ENCODE results near the gene WFDC5. TPM values are rescaled to one million over a fixed set of nuclear protein-coding genes. Genes with fewer than 3 reads are reported as not detected.

The WFDC5 gene
- total and polyA plus RNA-seq, 4 experiments from 2014 or later, result not detected

- ChIA-PET POLR2A (ENCODE audit: partially characterized antibody) (no interaction called here), CTCF (ENCODE audit: partially characterized antibody) (interaction anchor here (0.6 to 4.4 kb wide), 3 partner anchors 10 to 666 kb away, joined by 3 to 31 read pairs (median 3); no protein-coding TSS in a partner anchor)
- Mint-ChIP-seq H3K4me1 (peaks cover 0 to 3% (median 1%) of the 10 kb centered on the region in 4 donors), H3K4me3 (no peak overlapping the region), H3K36me3 (no peaks in the 10 kb centered on the region), H3K27ac (no peak overlapping the region), H3K27me3 (peaks cover 11 to 17% of the 10 kb centered on the region in 2 donors), H3K9me3 (no peaks in the 10 kb centered on the region)
- no peak overlapping the region for H3K27ac ChIP-seq (ENCODE audit: low read depth, low read length)
- no peak for DNase-seq
- intact Hi-C loops (cut with micrococcal nuclease), result no loop called here
- no peaks in the 10 kb centered on the region for H3K4me1 ChIP-seq (ENCODE audit: insufficient read depth, low read length)
- no peaks in the 10 kb centered on the region for H3K9me3 ChIP-seq (ENCODE audit: control insufficient read depth in 1 of 2, low read length in 2 of 2)
- H3K4me3 ChIP-seq (ENCODE audit: low read length in 2 of 2), result no peak overlapping the region
- no peaks in the 10 kb centered on the region for H3K36me3 ChIP-seq (ENCODE audit: insufficient read depth, low read length)
- H3K27me3 ChIP-seq (ENCODE audit: insufficient read depth, low read length), result peaks cover 13% of the 10 kb centered on the region
These were observed 9.7 kb downstream of the WFDC5 start for GRCh38 chr20:45105317-45105716.

- no peaks in the 10 kb centered on the region for H3K36me3 Mint-ChIP-seq
- H3K4me1 Mint-ChIP-seq, result peaks cover 0 to 3% (median 1%) of the 10 kb centered on the region in 4 donors
- H3K27ac Mint-ChIP-seq, result no peak overlapping the region
- no peaks in the 10 kb centered on the region for H3K36me3 ChIP-seq (ENCODE audit: insufficient read depth, low read length)
- H3K9me3 ChIP-seq (ENCODE audit: control insufficient read depth in 1 of 2, low read length in 2 of 2), result no peaks in the 10 kb centered on the region
- peaks cover 18% of the 10 kb centered on the region for H3K27me3 ChIP-seq (ENCODE audit: insufficient read depth, low read length)
- H3K27me3 Mint-ChIP-seq, result peaks cover 16 to 22% of the 10 kb centered on the region in 2 donors
- no peak overlapping the region for H3K4me3 ChIP-seq (ENCODE audit: low read length in 2 of 2)
- POLR2A ChIA-PET (ENCODE audit: partially characterized antibody), result no interaction called here
- CTCF ChIA-PET (ENCODE audit: partially characterized antibody), result interaction anchor here (4.4 kb wide), 1 partner anchor 10 kb away, joined by 31 read pairs; no protein-coding TSS in a partner anchor
- H3K4me3 Mint-ChIP-seq, result no peak overlapping the region
- no peak for DNase-seq
- H3K27ac ChIP-seq (ENCODE audit: low read depth, low read length), result no peak overlapping the region
- H3K9me3 Mint-ChIP-seq, result no peaks in the 10 kb centered on the region
- intact Hi-C loops (cut with micrococcal nuclease), result no loop called here
- H3K4me1 ChIP-seq (ENCODE audit: insufficient read depth, low read length), result no peaks in the 10 kb centered on the region
These were observed 10.2 kb downstream of the WFDC5 start for GRCh38 chr20:45104786-45105185.

GRCh38 chr20:45103072-45103471 lies 11.9 kb downstream of the WFDC5 start:
- H3K4me3 ChIP-seq (ENCODE audit: low read length in 2 of 2), result no peak overlapping the region
- peaks cover 3% of the 10 kb centered on the region for H3K4me1 ChIP-seq (ENCODE audit: insufficient read depth, low read length)
- Mint-ChIP-seq H3K27me3 (peaks cover 24 to 33% of the 10 kb centered on the region in 2 donors), H3K4me1 (peaks cover 1 to 9% (median 6%) of the 10 kb centered on the region in 4 donors), H3K4me3 (no peak overlapping the region), H3K27ac (no peak overlapping the region), H3K36me3 (peaks cover 0 to 3% of the 10 kb centered on the region in 2 donors), H3K9me3 (no peaks in the 10 kb centered on the region)
- H3K27me3 ChIP-seq (ENCODE audit: insufficient read depth, low read length), result peaks cover 27% of the 10 kb centered on the region
- ChIA-PET POLR2A (ENCODE audit: partially characterized antibody) (no interaction called here), CTCF (ENCODE audit: partially characterized antibody) (interaction anchor here (0.7 to 1.7 kb wide), 2 partner anchors 9 to 59 kb away, joined by 3 to 6 read pairs; no protein-coding TSS in a partner anchor)
- no peaks in the 10 kb centered on the region for H3K36me3 ChIP-seq (ENCODE audit: insufficient read depth, low read length)
- H3K9me3 ChIP-seq (ENCODE audit: control insufficient read depth in 1 of 2, low read length in 2 of 2), result no peaks in the 10 kb centered on the region
- no peak for DNase-seq
- no peak overlapping the region for H3K27ac ChIP-seq (ENCODE audit: low read depth, low read length)
- intact Hi-C loops (cut with micrococcal nuclease), result no loop called here

GRCh38 chr20:45101333-45101850 lies 13.6 kb downstream of the WFDC5 start:
- Histone ChIP-seq H3K27ac (ENCODE audit: low read depth, low read length) (no peak overlapping the region), H3K4me3 (ENCODE audit: low read length in 2 of 2) (no peak overlapping the region), H3K4me1 (ENCODE audit: insufficient read depth, low read length) (peaks cover 11% of the 10 kb centered on the region), H3K9me3 (ENCODE audit: control insufficient read depth in 1 of 2, low read length in 2 of 2) (no peaks in the 10 kb centered on the region), H3K36me3 (ENCODE audit: insufficient read depth, low read length) (no peaks in the 10 kb centered on the region), H3K27me3 (ENCODE audit: insufficient read depth, low read length) (peaks cover 35% of the 10 kb centered on the region)
- H3K4me1 Mint-ChIP-seq, result peaks cover 1 to 17% (median 9%) of the 10 kb centered on the region in 4 donors
- POLR2A ChIA-PET (ENCODE audit: partially characterized antibody), result no interaction called here
- peak overlapping the region in 1 of 7 donors; percentile 27 for H3K27ac Mint-ChIP-seq
- H3K36me3 Mint-ChIP-seq, result peaks cover 0 to 3% of the 10 kb centered on the region in 2 donors
- intact Hi-C loops (cut with micrococcal nuclease), result no loop called here
- CTCF ChIA-PET (ENCODE audit: partially characterized antibody), result interaction anchor here (1.1 to 2.3 kb wide), 2 partner anchors 11 to 90 kb away, joined by 3 to 5 read pairs; no protein-coding TSS in a partner anchor
- peak overlapping the region in 2 of 8 donors; percentile 57 to 69 for H3K4me3 Mint-ChIP-seq
- peaks cover 0 to 6% (median 0%) of the 10 kb centered on the region in 8 donors for H3K9me3 Mint-ChIP-seq
- peaks cover 34 to 46% of the 10 kb centered on the region in 2 donors for H3K27me3 Mint-ChIP-seq
- no peak for DNase-seq

- Mint-ChIP-seq H3K9me3 (peaks cover 0 to 6% (median 0%) of the 10 kb centered on the region in 8 donors), H3K36me3 (peaks cover 0 to 3% of the 10 kb centered on the region in 2 donors), H3K27ac (peak within 1 kb of the TSS in 2 of 7 donors; percentile 5 to 27), H3K4me1 (peaks cover 4 to 21% (median 12%) of the 10 kb centered on the region in 4 donors), H3K4me3 (peak within 1 kb of the TSS in 4 of 8 donors; percentile 20 to 69 (median 42)), H3K27me3 (peaks cover 34 to 50% of the 10 kb centered on the region in 2 donors)
- intact Hi-C loops (cut with micrococcal nuclease), result no loop called here
- ChIA-PET POLR2A (ENCODE audit: partially characterized antibody) (no interaction called here), CTCF (ENCODE audit: partially characterized antibody) (interaction anchor here (1.1 to 2.3 kb wide), 2 partner anchors 12 to 89 kb away, joined by 3 to 5 read pairs; no protein-coding TSS in a partner anchor)
- H3K27me3 ChIP-seq (ENCODE audit: insufficient read depth, low read length), result peaks cover 35% of the 10 kb centered on the region
- H3K9me3 ChIP-seq (ENCODE audit: control insufficient read depth in 1 of 2, low read length in 2 of 2), result no peaks in the 10 kb centered on the region
- no peak for DNase-seq
- H3K4me3 ChIP-seq (ENCODE audit: low read length in 2 of 2), result no peak within 1 kb of the TSS
- no peaks in the 10 kb centered on the region for H3K36me3 ChIP-seq (ENCODE audit: insufficient read depth, low read length)
- H3K4me1 ChIP-seq (ENCODE audit: insufficient read depth, low read length), result peaks cover 11% of the 10 kb centered on the region
- no peak within 1 kb of the TSS for H3K27ac ChIP-seq (ENCODE audit: low read depth, low read length)
These were observed 14.3 kb downstream of the WFDC5 start, which contains the start of gene KCNS1 for GRCh38 chr20:45100563-45101245. Gene KCNS1 (minus strand): TSS chr20:45101127. CDS start chr20:45099236, 1,891 bp downstream.

- ChIA-PET CTCF (ENCODE audit: partially characterized antibody) (interaction anchor here (4.2 to 5.6 kb wide), 2 partner anchors 23 to 56 kb away, joined by 17 to 69 read pairs; no protein-coding TSS in a partner anchor), POLR2A (ENCODE audit: partially characterized antibody) (interaction anchor here (1.9 kb wide), 1 partner anchor 87 kb away, joined by 4 read pairs; no protein-coding TSS in a partner anchor)
- Histone ChIP-seq H3K4me1 (ENCODE audit: insufficient read depth, low read length) (peaks cover 11% of the 10 kb centered on the region), H3K9me3 (ENCODE audit: control insufficient read depth in 1 of 2, low read length in 2 of 2) (no peaks in the 10 kb centered on the region), H3K27me3 (ENCODE audit: insufficient read depth, low read length) (peaks cover 35% of the 10 kb centered on the region), H3K36me3 (ENCODE audit: insufficient read depth, low read length) (no peaks in the 10 kb centered on the region), H3K27ac (ENCODE audit: low read depth, low read length) (no peak overlapping the region), H3K4me3 (ENCODE audit: low read length in 2 of 2) (no peak overlapping the region)
- peaks cover 0 to 3% of the 10 kb centered on the region in 2 donors for H3K36me3 Mint-ChIP-seq
- intact Hi-C loops (cut with micrococcal nuclease), result no loop called here
- H3K27me3 Mint-ChIP-seq, result peaks cover 34 to 46% of the 10 kb centered on the region in 2 donors
- peaks cover 0 to 6% (median 0%) of the 10 kb centered on the region in 8 donors for H3K9me3 Mint-ChIP-seq
- peaks cover 4 to 22% (median 13%) of the 10 kb centered on the region in 4 donors for H3K4me1 Mint-ChIP-seq
- DNase-seq, result peak in 3 of 5 donors; percentile 28 to 32 (median 31)
- H3K27ac Mint-ChIP-seq, result peak overlapping the region in 1 of 7 donors; percentile 67
- peak overlapping the region in 5 of 8 donors; percentile 13 to 65 (median 53) for H3K4me3 Mint-ChIP-seq
These were observed 16.7 kb downstream of the WFDC5 start for GRCh38 chr20:45098103-45098773.

Measured in CD4-positive, alpha-beta memory T cell (primary cell).